ENCODE results near the gene RAB3GAP1.

DNA sequence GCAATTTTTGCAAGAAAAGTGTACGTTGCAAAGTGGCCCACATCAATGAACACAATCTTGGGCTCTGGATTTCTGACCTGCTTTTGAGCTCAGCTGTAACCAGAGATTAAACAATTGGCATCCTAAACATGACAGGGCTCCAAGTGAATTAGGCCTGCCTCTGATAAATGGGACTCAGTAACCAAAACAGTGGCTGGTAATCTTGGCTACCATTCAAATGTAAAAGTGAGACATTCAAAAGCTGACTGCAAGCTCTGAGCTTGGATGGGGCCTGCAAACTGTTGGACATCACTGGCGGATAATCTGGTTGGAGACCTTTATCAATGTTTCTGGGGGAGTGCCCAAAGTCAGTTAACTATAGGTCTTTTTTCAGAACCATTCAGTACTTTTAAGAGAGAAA, 160.7 kb downstream of the RAB3GAP1 start:
- TF ChIP-seq, protein P1, sequence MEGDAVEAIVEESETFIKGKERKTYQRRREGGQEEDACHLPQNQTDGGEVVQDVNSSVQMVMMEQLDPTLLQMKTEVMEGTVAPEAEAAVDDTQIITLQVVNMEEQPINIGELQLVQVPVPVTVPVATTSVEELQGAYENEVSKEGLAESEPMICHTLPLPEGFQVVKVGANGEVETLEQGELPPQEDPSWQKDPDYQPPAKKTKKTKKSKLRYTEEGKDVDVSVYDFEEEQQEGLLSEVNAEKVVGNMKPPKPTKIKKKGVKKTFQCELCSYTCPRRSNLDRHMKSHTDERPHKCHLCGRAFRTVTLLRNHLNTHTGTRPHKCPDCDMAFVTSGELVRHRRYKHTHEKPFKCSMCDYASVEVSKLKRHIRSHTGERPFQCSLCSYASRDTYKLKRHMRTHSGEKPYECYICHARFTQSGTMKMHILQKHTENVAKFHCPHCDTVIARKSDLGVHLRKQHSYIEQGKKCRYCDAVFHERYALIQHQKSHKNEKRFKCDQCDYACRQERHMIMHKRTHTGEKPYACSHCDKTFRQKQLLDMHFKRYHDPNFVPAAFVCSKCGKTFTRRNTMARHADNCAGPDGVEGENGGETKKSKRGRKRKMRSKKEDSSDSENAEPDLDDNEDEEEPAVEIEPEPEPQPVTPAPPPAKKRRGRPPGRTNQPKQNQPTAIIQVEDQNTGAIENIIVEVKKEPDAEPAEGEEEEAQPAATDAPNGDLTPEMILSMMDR (IDR thresholded peaks at IDR 0.05; ENCODE audit: low read length) = no peak
- no peak for TF ChIP-seq EZH2 (IDR thresholded peaks at IDR 0.05; ENCODE audit: borderline replicate concordance, low read length)

Data from OCI-LY1 (cell line).